ENCODE results near the gene R3HDM1. TPM values are rescaled to one million over a fixed set of nuclear protein-coding genes. Genes with fewer than 3 reads are reported as not detected.

R3HDM1 gene
- total RNA-seq, 1 donor from 2014 or later, result 18.2 TPM

DNA sequence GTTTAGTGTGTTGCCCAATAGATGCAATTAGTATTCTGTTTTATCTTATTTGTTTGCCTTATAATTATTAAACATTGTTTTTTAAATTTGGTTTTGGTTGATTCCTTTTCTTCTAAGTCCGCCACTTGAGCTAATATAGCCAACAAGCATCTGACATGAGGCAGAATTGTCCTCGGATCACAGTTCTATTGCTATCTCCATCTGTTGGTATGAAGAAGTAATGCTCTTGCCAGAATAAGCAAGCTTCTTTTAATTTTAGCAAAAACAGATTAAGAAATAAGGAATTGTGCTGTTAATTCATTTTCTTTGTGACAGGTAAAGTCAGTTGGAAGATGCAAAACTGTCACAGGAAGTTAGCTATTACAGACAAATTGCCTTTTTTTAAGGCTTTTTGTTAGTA, 54.3 kb downstream of the R3HDM1 start:
- Histone ChIP-seq H3K36me3 (no peaks in the 10 kb centered on the region), H3K4me3 (no peak overlapping the region), H3K27ac (no peak overlapping the region), H3K27me3 (no peaks in the 10 kb centered on the region), H3K9me3 (no peaks in the 10 kb centered on the region), H3K4me1 (no peaks in the 10 kb centered on the region)
- TF ChIP-seq POLR2AphosphoS5 (IDR thresholded peaks at IDR 0.05; ENCODE audit: insufficient read depth in 1 of 2, low read depth in 1 of 2) (no peak), POLR2A (IDR thresholded peaks at IDR 0.05) (no peak)
- TF ChIP-seq, protein P1, sequence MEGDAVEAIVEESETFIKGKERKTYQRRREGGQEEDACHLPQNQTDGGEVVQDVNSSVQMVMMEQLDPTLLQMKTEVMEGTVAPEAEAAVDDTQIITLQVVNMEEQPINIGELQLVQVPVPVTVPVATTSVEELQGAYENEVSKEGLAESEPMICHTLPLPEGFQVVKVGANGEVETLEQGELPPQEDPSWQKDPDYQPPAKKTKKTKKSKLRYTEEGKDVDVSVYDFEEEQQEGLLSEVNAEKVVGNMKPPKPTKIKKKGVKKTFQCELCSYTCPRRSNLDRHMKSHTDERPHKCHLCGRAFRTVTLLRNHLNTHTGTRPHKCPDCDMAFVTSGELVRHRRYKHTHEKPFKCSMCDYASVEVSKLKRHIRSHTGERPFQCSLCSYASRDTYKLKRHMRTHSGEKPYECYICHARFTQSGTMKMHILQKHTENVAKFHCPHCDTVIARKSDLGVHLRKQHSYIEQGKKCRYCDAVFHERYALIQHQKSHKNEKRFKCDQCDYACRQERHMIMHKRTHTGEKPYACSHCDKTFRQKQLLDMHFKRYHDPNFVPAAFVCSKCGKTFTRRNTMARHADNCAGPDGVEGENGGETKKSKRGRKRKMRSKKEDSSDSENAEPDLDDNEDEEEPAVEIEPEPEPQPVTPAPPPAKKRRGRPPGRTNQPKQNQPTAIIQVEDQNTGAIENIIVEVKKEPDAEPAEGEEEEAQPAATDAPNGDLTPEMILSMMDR (IDR thresholded peaks at IDR 0.05), result no peak
- no peak for DNase-seq (ENCODE audit: extremely low spot score in 2 of 2)
- intact Hi-C loops (cut with DNase I), result no loop called here

DNA sequence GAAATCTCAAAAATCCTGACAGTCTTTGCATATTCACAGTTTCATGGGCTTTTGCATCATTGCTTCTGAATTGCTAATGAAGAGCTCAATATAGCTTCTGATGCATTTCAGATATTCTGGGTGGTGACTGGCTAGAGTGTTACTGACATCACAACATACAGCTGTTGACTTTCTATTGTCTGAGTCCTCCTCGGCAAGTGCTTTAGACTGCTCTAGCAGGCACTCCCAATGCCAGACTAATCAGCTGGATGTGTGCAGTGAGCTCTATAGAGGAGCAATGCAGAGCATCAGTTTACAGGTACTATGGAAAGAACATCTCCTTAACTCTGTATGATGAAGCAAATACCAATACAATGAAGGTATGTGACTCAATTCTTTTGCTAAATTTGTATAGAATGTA, 54.9 kb downstream of the R3HDM1 start:
- Histone ChIP-seq H3K36me3 (no peaks in the 10 kb centered on the region), H3K27me3 (no peaks in the 10 kb centered on the region), H3K4me1 (no peaks in the 10 kb centered on the region), H3K4me3 (no peak overlapping the region), H3K9me3 (no peaks in the 10 kb centered on the region), H3K27ac (no peak overlapping the region)
- DNase-seq (ENCODE audit: extremely low spot score in 2 of 2), result no peak
- intact Hi-C loops (cut with DNase I), result no loop called here
- no peak for TF ChIP-seq POLR2A (IDR thresholded peaks at IDR 0.05)
- TF ChIP-seq, protein P1 (IDR thresholded peaks at IDR 0.05), result no peak
- no peak for TF ChIP-seq POLR2AphosphoS5 (IDR thresholded peaks at IDR 0.05; ENCODE audit: insufficient read depth in 1 of 2, low read depth in 1 of 2)

DNA sequence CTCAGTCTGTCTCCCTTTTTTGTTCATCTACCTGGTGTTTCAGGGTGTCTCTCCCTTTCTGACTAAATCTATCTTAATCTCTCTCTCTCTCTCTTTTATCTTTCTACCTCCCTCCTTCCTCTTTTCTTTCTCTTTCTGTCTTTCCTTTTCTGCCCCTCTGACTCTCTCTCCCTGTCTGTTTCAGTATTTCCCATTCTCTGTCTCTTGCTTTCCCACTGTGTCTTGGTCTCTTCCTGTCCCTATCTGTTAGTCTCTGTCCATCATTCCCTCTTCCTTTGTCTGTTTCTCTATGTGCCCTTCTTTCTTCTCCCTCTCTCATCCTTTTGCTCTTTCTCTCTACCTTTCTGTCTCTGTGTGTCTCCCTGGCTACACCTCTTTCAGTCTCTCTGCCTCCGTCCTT, 56.7 kb downstream of the R3HDM1 start:
- Histone ChIP-seq H3K4me1 (no peaks in the 10 kb centered on the region), H3K27ac (no peak overlapping the region), H3K9me3 (no peaks in the 10 kb centered on the region), H3K4me3 (no peak overlapping the region), H3K27me3 (no peaks in the 10 kb centered on the region), H3K36me3 (no peaks in the 10 kb centered on the region)
- TF ChIP-seq, protein P1 (IDR thresholded peaks at IDR 0.05), result no peak
- intact Hi-C loops (cut with DNase I), result no loop called here
- DNase-seq (ENCODE audit: extremely low spot score in 2 of 2), result no peak

DNA sequence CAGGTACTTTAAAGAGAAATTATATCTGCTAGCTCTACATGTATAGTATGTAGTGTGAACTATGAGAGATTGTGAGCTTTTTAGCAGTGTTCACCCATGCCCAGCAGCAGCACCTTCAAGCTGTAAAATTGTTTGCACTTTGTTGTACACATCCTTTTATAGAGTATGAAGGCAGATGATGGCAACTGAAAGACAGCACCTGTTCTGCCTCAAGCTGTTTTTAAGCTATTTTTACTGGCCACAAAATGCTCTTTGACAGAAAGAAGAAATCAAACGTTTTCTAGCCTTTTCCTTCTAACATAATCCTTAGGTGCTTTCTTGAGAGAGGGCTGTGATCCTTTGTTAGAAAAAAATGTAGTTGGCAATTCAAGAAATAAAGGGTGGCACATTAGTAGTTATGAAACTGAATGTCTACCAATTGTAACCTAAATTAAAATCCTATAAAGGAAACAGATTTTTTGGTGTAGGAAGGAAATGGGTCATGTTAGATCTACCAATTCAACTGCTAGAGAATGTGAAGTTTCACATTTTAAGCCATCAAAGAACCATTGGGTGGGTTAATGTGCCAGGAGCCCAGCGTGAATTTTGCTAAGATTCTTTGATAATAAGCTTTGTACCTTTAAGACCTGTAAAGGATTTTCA, 59.5 kb downstream of the R3HDM1 start:
- Histone ChIP-seq H3K27ac (no peak overlapping the region), H3K4me1 (no peaks in the 10 kb centered on the region), H3K4me3 (no peak overlapping the region), H3K9me3 (no peaks in the 10 kb centered on the region), H3K36me3 (no peaks in the 10 kb centered on the region), H3K27me3 (no peaks in the 10 kb centered on the region)
- intact Hi-C loops (cut with DNase I), result no loop called here
- TF ChIP-seq POLR2AphosphoS5 (IDR thresholded peaks at IDR 0.05; ENCODE audit: insufficient read depth in 1 of 2, low read depth in 1 of 2) (no peak), POLR2A (IDR thresholded peaks at IDR 0.05) (no peak)
- TF ChIP-seq, protein P1 (IDR thresholded peaks at IDR 0.05), result no peak
- DNase-seq (ENCODE audit: extremely low spot score in 2 of 2), result no peak

DNA sequence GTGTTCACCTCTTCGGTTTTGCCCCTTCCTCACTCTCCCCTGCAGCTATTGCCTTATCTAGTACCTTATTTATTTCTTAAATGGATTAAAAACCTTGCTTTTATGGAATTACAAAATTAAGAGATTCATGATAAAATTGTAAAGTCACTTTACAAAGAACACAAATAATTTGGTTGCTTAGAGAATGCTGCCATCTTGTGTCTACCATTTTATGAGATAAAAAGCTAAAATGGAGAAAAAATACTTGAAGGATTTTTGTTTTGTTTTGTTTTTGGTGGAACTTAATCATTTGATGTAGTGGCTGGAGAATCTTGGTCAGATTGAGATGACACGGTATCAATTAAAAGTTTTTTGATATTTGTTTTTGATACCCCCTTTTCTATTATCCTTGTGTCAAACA, 69.6 kb downstream of the R3HDM1 start:
- H3K27me3 ChIP-seq, result no peaks in the 10 kb centered on the region
- no peak for DNase-seq (ENCODE audit: extremely low spot score in 2 of 2)
- intact Hi-C loops (cut with DNase I), result no loop called here
- no peak for TF ChIP-seq POLR2AphosphoS5 (IDR thresholded peaks at IDR 0.05; ENCODE audit: insufficient read depth in 1 of 2, low read depth in 1 of 2)
- TF ChIP-seq POLR2A (IDR thresholded peaks at IDR 0.05), result no peak
- TF ChIP-seq, protein P1 (IDR thresholded peaks at IDR 0.05), result no peak
- H3K4me3 ChIP-seq, result no peak overlapping the region
- H3K4me1 ChIP-seq, result peaks cover 12% of the 10 kb centered on the region
- H3K36me3 ChIP-seq, result no peaks in the 10 kb centered on the region
- H3K9me3 ChIP-seq, result no peaks in the 10 kb centered on the region
- no peak overlapping the region for H3K27ac ChIP-seq

Data from vagina (tissue), 2 donors.